ENCODE results near the gene ZNF841. TPM values are rescaled to one million over a fixed set of nuclear protein-coding genes. Genes with fewer than 3 reads are reported as not detected.

ZNF841 gene
- total and polyA plus RNA-seq, 2 of the 13 experiments (the other 11 are each of a cell fraction or from before 2014, with no cell fraction given) = 6.2 to 14.2 TPM

DNA sequence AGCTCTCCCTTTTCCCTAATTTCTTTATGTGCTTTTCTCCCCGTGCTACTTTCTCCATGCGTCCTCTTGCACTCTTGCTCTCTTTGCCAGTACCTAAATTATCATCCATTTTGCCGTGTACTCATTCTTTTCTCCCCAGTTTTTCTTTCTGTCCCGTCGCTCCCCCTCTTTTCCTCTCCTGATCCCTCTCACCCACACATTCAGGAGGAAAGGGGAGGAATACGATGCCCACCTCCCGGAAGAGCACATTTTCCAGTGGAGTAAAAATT, 43.4 kb upstream of the ZNF841 start:
- Histone ChIP-seq H3K27ac (ENCODE audit: extremely low read length, insufficient read depth, low read length) (peak overlapping the region; percentile 94), H3K9ac (ENCODE audit: insufficient read depth, low read depth, low read length) (peak overlapping the region; percentile 94), H3K9me3 (ENCODE audit: low read length) (peaks cover 50% of the 10 kb centered on the region), H4K20me1 (ENCODE audit: insufficient read depth, low read length) (no peaks in the 10 kb centered on the region), H3K4me3 (replicated peaks in 1 of 3; ENCODE audit: insufficient read depth in 1 of 3, low read depth in 2 of 3, low read length in 3 of 3) (peak overlapping the region; percentile 92 to 96 (median 93)), H3K4me1 (ENCODE audit: insufficient read depth, low read length) (peaks cover 25% of the 10 kb centered on the region), H3K4me2 (ENCODE audit: low read depth, low read length) (peak overlapping the region; percentile 93), H2AFZ (ENCODE audit: low read length) (no peak overlapping the region), H3K79me2 (ENCODE audit: insufficient read depth, low read length) (peaks cover 24% of the 10 kb centered on the region), H3K27me3 (ENCODE audit: control insufficient read depth in 1 of 2, insufficient read depth in 2 of 2, low read length in 2 of 2) (no peaks in the 10 kb centered on the region; a peak in 1 of 5 replicates), H3K36me3 (replicated peaks in 1 of 2; ENCODE audit: control insufficient read depth in 1 of 2, insufficient read depth in 2 of 2, low read length in 2 of 2) (peaks cover 1 to 6% of the 10 kb centered on the region in 2 experiments; a peak in 3 of 5 replicates)
- ChIA-PET CTCF (ENCODE audit: low intra/inter-chr PET ratio, low total read pairs) (interaction anchor here (1.8 kb wide), 1 partner anchor 98 kb away, joined by 17 read pairs; no protein-coding TSS in a partner anchor), POLR2A (interaction anchor here (3.9 kb wide), 1 partner anchor 50 kb away, joined by 23 read pairs; the partner anchor contains the start of gene PPP2R1A)
- no peak for ATAC-seq
- WGBS (ENCODE audit: low lambda C conversion rate) = under 1% methylated on average over 7 of the region's 7 CpGs
- intact Hi-C loops (cut with micrococcal nuclease; ENCODE audit: unreplicated experiment) (loop anchor here (1.0 to 2.0 kb wide), 2 partner anchors 50 to 98 kb away; no protein-coding TSS in a partner anchor), in situ Hi-C loops (cut with HindIII; ENCODE audit: extremely low pct_ligation_motif_present, low pct_unique_long_range_greater_than_20kb) (loop anchor here (10.0 kb wide), 1 partner anchor 96 kb away; no protein-coding TSS in a partner anchor)
- no peak for DNase-seq (ENCODE audit: low spot score)
- no TSS peak for BruUV-seq (replicated peaks)
- no peak for FAIRE-seq
- TF ChIP-seq ZNF878 (CRISPR knock-in tag; IDR thresholded peaks at IDR 0.05) (peak; percentile 11; the same call in 1 of the 2 replicates), KLF9 (CRISPR knock-in tag; IDR thresholded peaks at IDR 0.05; ENCODE audit: low read depth) (no peak), POGZ (CRISPR knock-in tag; IDR thresholded peaks at IDR 0.05) (no peak), ATF2 (CRISPR knock-in tag; IDR thresholded peaks at IDR 0.05) (0 out of 2 replicates have a peak, but pooled peaks have one; percentile 35), ATF3 (CRISPR knock-in tag; IDR thresholded peaks at IDR 0.05) (no peak), ZNF33B (CRISPR knock-in tag; IDR thresholded peaks at IDR 0.05) (0 out of 2 replicates have a peak, but pooled peaks have one; percentile 6), ZMAT3 (CRISPR knock-in tag; conservative IDR thresholded peaks at IDR 0.05) (0 out of 2 replicates have a peak, but pooled peaks have one; percentile 28), MAFK (conservative IDR thresholded peaks at IDR 0.05 in 1 of 2, IDR thresholded peaks at IDR 0.05 in 1 of 2; ENCODE audit: low read length in 2 of 2) (no peak), WIZ (CRISPR knock-in tag; IDR thresholded peaks at IDR 0.05) (no peak), KLF13 (CRISPR knock-in tag; IDR thresholded peaks at IDR 0.05) (no peak), TIGD3 (CRISPR knock-in tag; IDR thresholded peaks at IDR 0.05; ENCODE audit: borderline replicate concordance) (no peak), HBP1 (CRISPR knock-in tag; IDR thresholded peaks at IDR 0.05; ENCODE audit: low read depth) (peak; percentile 19; the same call in 1 of the 2 replicates)
- TF ChIP-seq, protein P1, sequence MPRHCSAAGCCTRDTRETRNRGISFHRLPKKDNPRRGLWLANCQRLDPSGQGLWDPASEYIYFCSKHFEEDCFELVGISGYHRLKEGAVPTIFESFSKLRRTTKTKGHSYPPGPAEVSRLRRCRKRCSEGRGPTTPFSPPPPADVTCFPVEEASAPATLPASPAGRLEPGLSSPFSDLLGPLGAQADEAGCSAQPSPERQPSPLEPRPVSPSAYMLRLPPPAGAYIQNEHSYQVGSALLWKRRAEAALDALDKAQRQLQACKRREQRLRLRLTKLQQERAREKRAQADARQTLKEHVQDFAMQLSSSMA (CRISPR knock-in tag; IDR thresholded peaks at IDR 0.05) = no peak
- TF ChIP-seq, protein P2, sequence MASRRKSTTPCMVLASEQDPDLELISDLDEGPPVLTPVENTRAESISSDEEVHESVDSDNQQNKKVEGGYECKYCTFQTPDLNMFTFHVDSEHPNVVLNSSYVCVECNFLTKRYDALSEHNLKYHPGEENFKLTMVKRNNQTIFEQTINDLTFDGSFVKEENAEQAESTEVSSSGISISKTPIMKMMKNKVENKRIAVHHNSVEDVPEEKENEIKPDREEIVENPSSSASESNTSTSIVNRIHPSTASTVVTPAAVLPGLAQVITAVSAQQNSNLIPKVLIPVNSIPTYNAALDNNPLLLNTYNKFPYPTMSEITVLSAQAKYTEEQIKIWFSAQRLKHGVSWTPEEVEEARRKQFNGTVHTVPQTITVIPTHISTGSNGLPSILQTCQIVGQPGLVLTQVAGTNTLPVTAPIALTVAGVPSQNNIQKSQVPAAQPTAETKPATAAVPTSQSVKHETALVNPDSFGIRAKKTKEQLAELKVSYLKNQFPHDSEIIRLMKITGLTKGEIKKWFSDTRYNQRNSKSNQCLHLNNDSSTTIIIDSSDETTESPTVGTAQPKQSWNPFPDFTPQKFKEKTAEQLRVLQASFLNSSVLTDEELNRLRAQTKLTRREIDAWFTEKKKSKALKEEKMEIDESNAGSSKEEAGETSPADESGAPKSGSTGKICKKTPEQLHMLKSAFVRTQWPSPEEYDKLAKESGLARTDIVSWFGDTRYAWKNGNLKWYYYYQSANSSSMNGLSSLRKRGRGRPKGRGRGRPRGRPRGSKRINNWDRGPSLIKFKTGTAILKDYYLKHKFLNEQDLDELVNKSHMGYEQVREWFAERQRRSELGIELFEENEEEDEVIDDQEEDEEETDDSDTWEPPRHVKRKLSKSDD (CRISPR knock-in tag; IDR thresholded peaks at IDR 0.05; ENCODE audit: low read depth) = 0 out of 2 replicates have a peak, but pooled peaks have one; percentile 57
- TF ChIP-seq, protein P3, sequence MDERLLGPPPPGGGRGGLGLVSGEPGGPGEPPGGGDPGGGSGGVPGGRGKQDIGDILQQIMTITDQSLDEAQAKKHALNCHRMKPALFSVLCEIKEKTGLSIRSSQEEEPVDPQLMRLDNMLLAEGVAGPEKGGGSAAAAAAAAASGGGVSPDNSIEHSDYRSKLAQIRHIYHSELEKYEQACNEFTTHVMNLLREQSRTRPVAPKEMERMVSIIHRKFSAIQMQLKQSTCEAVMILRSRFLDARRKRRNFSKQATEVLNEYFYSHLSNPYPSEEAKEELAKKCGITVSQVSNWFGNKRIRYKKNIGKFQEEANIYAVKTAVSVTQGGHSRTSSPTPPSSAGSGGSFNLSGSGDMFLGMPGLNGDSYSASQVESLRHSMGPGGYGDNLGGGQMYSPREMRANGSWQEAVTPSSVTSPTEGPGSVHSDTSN (CRISPR knock-in tag; IDR thresholded peaks at IDR 0.05) = no peak

Measured in HepG2 (cell line).